NCI-H226 (cell line): ENCODE data around the gene MED15.

Experiments used
- DNase-seq: peaks from one replicate; pipeline ENCODE4 v3.0.0-alpha.2; 2015

Gene MED15

DNA sequence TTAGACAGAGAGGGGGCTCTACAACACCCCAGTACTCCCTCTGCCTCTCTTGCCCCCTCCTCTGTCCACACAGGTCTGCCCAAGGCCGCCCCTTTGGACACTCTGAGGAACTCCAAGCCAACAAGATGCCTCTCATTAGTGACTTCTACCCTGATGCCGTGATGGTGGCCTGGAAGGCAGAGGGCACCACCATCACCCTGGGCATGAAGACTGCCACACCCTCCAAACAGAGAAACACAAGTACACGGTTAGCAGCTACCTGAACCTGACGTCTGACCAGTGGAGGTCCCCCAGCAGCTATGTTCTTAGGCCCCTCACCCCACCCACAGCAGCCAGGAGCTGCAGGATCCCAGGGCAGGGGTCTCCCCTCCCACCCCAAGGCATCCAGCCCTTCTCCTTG lies 125.1 kb downstream of the MED15 start:
- no peak for DNase-seq

DNA sequence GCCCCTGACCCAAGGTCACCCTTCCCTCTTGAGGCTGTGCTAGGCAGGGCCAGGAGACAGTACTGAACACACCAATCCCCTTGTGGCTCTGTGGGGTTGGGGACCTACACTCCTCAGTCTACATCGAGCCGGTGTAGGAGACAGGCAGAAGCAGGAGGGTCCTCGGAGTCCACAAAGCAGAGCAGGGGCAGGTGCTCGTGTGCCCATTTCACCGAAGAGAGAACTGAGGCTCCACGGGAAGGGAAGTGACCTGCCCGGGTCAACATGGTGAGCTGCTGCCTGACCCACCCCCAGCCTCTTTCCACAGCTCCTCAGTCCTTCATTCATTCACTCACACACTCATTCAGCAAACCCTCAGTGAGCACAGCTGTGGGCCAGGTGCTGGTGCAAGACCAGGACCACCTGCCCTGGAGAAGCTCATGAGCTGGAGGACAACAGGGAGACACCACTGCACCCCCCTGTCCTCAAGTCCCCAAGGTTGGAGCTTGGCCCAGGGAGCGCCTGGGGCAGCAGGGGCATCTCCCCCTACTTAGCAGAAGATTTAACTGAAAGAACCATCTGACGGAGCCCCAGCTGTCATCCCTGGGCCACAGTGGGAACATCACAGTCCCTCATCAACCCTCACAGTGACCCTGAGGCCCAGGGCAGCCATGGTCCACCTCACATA lies 127.3 kb downstream of the MED15 start:
- DNase-seq = no peak

DNA sequence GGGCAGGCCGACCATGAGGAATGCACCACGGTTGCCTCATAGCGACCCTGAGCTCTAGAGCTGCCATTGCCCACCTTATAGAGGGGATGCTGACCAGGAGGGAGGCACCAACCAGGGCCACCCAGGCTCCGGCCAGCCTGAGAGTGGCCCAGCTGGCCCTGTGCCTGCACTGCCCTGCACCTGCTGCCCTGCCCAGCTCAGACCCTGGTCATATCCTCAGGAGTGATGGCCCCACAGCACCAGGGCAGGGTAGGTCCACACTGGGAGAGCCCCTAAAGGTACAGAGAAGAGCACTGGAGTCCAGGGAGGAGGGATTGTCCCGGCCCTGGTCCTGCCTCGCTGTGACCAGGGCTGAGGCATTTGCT lies 127.8 kb downstream of the MED15 start:
- DNase-seq = no peak

DNA sequence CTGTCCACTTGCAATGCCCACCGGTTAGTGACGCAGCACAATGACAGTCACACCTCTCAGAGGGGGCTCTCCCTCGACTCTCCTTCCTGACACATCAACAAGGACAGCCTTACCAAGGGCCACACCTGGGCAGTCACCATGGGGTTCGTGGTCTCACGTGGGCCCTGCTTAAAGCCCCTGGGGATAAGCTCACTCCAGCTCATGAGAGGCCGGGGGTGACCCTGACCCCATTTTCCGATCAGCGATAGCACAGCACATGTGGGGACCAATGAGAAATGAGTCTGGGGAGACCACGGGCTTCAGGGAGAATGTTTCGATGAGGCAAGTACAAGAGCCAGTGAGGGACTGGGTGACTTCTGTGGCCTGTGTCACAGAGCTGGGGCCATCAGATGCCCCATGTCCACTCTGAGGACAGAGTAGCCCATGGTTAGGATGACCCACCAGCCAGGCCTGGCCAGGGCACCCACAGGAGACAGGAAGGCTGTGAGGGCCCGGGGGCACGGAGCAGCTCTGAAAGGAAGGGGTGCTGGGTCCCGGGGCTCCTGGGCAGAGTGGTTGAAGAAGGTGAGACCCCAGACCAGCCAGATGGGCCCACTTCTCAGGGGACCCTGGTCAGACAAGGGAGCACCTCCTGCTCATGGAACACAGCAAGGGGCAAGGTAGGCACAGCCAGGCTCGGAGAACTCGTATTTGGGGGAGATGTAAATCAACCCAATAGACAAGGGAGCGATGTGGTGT lies 128.8 kb downstream of the MED15 start:
- DNase-seq = no peak

DNA sequence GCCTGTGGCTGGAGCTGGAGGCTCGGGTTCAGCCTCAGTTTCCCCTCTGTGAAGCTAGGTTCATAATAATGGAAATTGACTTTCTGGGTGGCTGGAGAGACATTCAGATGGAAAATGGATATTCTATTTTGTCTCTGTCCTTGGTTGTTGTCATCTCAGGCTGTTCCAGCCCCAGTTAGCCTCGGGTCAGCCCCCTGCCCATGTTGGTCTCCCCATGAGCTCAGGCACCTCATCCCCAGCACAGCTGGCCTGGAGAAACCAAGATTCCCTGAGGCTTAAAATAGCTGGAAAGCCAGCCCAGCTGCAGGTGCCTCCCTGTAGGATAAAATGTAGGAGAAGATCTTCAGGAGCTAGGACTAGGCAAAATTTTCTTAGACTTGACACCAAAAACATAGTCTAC lies 129.5 kb downstream of the MED15 start:
- DNase-seq = no peak
